H1 (cell line): ENCODE data around the gene PRR19. TPM values are rescaled to one million over a fixed set of nuclear protein-coding genes. Genes with fewer than 3 reads are reported as not detected.
A peak's percentile ranks its signal among the peaks of the same experiment; 100 is the strongest.

ENCODE experiments used
- CTCF ChIA-PET: fragments of 300-600 bp; sonication (Branson Sonifier 250); formaldehyde crosslinking; loops from one replicate; lab custom pipeline; 2021; ENCODE audit not compliant: partially characterized antibody; lab: Charles Lee
- POLR2A ChIA-PET: fragments of 300-600 bp; sonication (Branson Sonifier 250); formaldehyde crosslinking; loops from one replicate; lab custom pipeline; 2021; ENCODE audit warnings: inconsistent platforms; ENCODE audit not compliant: partially characterized antibody; lab: Charles Lee
- DNase-seq, 2 experiments: peaks; one replicate each; pipeline versions ENCODE4 v3.0.0 to v3.0.0-alpha.2; 2010 to 2022; ENCODE audit warnings: low spot score in 2 of 2, low read depth in 1 of 2, mixed read lengths in 1 of 2
- FAIRE-seq: peaks from 2 replicates; lab custom pipeline; 2011; peaks lifted over from hg19 to GRCh38; lab: Jason Lieb, UNC
- H2AFZ ChIP-seq: 2 replicates; pipeline ENCODE4 v1.8.1; 2012; ENCODE audit warnings: low read length, inconsistent platforms
- H2AK5ac ChIP-seq: 2 replicates; pipeline ENCODE4 v1.6.1; 2013; ENCODE audit warnings: low read depth, low read length
- H2BK120ac ChIP-seq: replicated peaks from 2 replicates; pipeline ENCODE3; 2013; ENCODE audit warnings: low read depth, low read length, inconsistent platforms
- H2BK12ac ChIP-seq: 2 replicates; pipeline ENCODE4 v1.6.1; 2013; ENCODE audit warnings: low read depth, low read length
- H2BK15ac ChIP-seq: 2 replicates; pipeline ENCODE4 v1.6.1; 2013; ENCODE audit warnings: low read length
- H2BK20ac ChIP-seq: 2 replicates; pipeline ENCODE4 v1.6.1; 2013; ENCODE audit warnings: low read length
- H2BK5ac ChIP-seq: 2 replicates; pipeline ENCODE4 v1.6.1; 2013; ENCODE audit warnings: low read depth, low read length
- H3K14ac ChIP-seq: 2 replicates; pipeline ENCODE4 v1.6.1; 2013; ENCODE audit warnings: inconsistent platforms; ENCODE audit not compliant: insufficient read length
- H3K18ac ChIP-seq: 2 replicates; pipeline ENCODE4 v1.6.1; 2013; ENCODE audit warnings: low read length; ENCODE audit errors: extremely low read depth
- H3K23ac ChIP-seq: 2 replicates; pipeline ENCODE4 v1.6.1; 2013; ENCODE audit warnings: inconsistent platforms; ENCODE audit not compliant: insufficient read length
- H3K23me2 ChIP-seq: 2 replicates; pipeline ENCODE4 v1.6.1; 2013; ENCODE audit warnings: low read depth, low read length
- H3K27ac ChIP-seq: 2 replicates; pipeline ENCODE4 v1.6.1; 2011; ENCODE audit warnings: low read depth, low read length, inconsistent platforms
- H3K27me3 ChIP-seq, 4 experiments: replicated peaks in 1 of 4; 1 replicate in 1 of 4; 2 replicates in 3 of 4; pipeline versions ENCODE4 v1.6.1 to v1.8.1; 2011 to 2013; ENCODE audit warnings: low read length in 3 of 4, mild to moderate bottlenecking in 3 of 4, inconsistent platforms in 2 of 4, mixed read lengths in 2 of 4, moderate library complexity in 1 of 4; ENCODE audit not compliant: control insufficient read depth in 3 of 4, insufficient read depth in 3 of 4; ENCODE audit errors: extremely low read depth in 1 of 4
- H3K36me3 ChIP-seq, 4 experiments: 2 replicates each; pipeline versions ENCODE4 v1.6.1 to v1.8.1; 2011 to 2013; ENCODE audit warnings: mild to moderate bottlenecking in 4 of 4, low read length in 3 of 4, moderate library complexity in 2 of 4, control low read depth in 1 of 4, inconsistent platforms in 1 of 4; ENCODE audit not compliant: insufficient read depth in 4 of 4, control insufficient read depth in 2 of 4
- H3K4ac ChIP-seq: replicated peaks from 2 replicates; pipeline ENCODE3; 2013; ENCODE audit warnings: low read length, low read depth, mixed read lengths, inconsistent platforms; ENCODE audit not compliant: insufficient read length
- H3K4me1 ChIP-seq, 4 experiments: replicated peaks in 1 of 4; 1 replicate in 1 of 4; 2 replicates in 3 of 4; pipeline versions ENCODE4 v1.6.1 to v1.8.1; 2011 to 2013; ENCODE audit warnings: low read length in 3 of 4, inconsistent platforms in 2 of 4, mixed read lengths in 1 of 4; ENCODE audit not compliant: insufficient read depth in 4 of 4, control insufficient read depth in 3 of 4
- H3K4me2 ChIP-seq, 2 experiments: 2 replicates each; pipeline versions ENCODE4 v1.6.1 to v1.8.1; 2011 to 2013; ENCODE audit warnings: low read depth in 2 of 2, low read length in 2 of 2, control low read depth in 1 of 2, inconsistent platforms in 1 of 2, mild to moderate bottlenecking in 1 of 2; ENCODE audit not compliant: insufficient read depth in 1 of 2
- H3K4me3 ChIP-seq, 4 experiments: fragments of 200-600, 300-600 bp in 1 of 4; sonication (generic), shearing (Covaris generic), sonication (Bioruptor Twin) in 1 of 4; 2 replicates each; pipeline versions ENCODE4 v1.5.1 to v1.8.1; 2011 to 2016; ENCODE audit warnings: low read length in 4 of 4, low read depth in 3 of 4, control low read depth in 2 of 4, inconsistent platforms in 2 of 4, mild to moderate bottlenecking in 2 of 4, mixed read lengths in 1 of 4, moderate library complexity in 1 of 4; ENCODE audit not compliant: insufficient read depth in 2 of 4; ENCODE audit errors: extremely low read depth in 1 of 4
- H3K56ac ChIP-seq: replicated peaks from 2 replicates; pipeline ENCODE3; 2013; ENCODE audit warnings: low read depth, mild to moderate bottlenecking, mixed read lengths, low read length, inconsistent platforms; ENCODE audit not compliant: insufficient read length
- H3K79me1 ChIP-seq: 2 replicates; pipeline ENCODE4 v1.6.1; 2013; ENCODE audit warnings: low read depth, low read length, control low read depth
- H3K79me2 ChIP-seq, 2 experiments: 2 replicates each; pipeline versions ENCODE4 v1.6.1 to v1.8.1; 2012 to 2013; ENCODE audit warnings: low read length in 2 of 2, mild to moderate bottlenecking in 2 of 2, inconsistent platforms in 1 of 2; ENCODE audit not compliant: insufficient read depth in 2 of 2, control insufficient read depth in 1 of 2
- H3K9ac ChIP-seq, 4 experiments: replicated peaks in 1 of 4; 1 replicate in 1 of 4; 2 replicates in 3 of 4; pipeline versions ENCODE4 v1.6.1 to v1.8.1; 2011 to 2013; ENCODE audit warnings: low read depth in 3 of 4, low read length in 3 of 4, control low read depth in 2 of 4, mild to moderate bottlenecking in 2 of 4, moderate library complexity in 2 of 4, inconsistent platforms in 1 of 4; ENCODE audit errors: extremely low read depth in 1 of 4
- H3K9me3 ChIP-seq, 2 experiments: 2 replicates each; pipeline versions ENCODE4 v1.6.1 to v1.8.1; 2012 to 2013; ENCODE audit warnings: mild to moderate bottlenecking in 2 of 2, moderate library complexity in 2 of 2, control low read depth in 1 of 2, inconsistent platforms in 1 of 2, low read depth in 1 of 2, low read length in 1 of 2, mixed read lengths in 1 of 2; ENCODE audit not compliant: insufficient read depth in 2 of 2
- H4K20me1 ChIP-seq, 2 experiments: replicated peaks in 1 of 2; 2 replicates each; pipeline versions ENCODE3 to v1.8.1; 2011 to 2013; ENCODE audit warnings: inconsistent platforms in 2 of 2, low read length in 2 of 2, mild to moderate bottlenecking in 1 of 2; ENCODE audit not compliant: insufficient read depth in 2 of 2, control insufficient read depth in 1 of 2
- H4K5ac ChIP-seq: 2 replicates; pipeline ENCODE4 v1.6.1; 2013; ENCODE audit warnings: low read length, low read depth, mixed read lengths, inconsistent platforms; ENCODE audit not compliant: insufficient read length
- H4K8ac ChIP-seq: 2 replicates; pipeline ENCODE4 v1.8.0; 2013; ENCODE audit warnings: mild to moderate bottlenecking, moderate library complexity, low read length, inconsistent platforms; ENCODE audit not compliant: insufficient read depth; ENCODE audit errors: extremely low read depth
- H4K91ac ChIP-seq: replicated peaks from 2 replicates; pipeline ENCODE3; 2013; ENCODE audit warnings: low read length, mixed read lengths, inconsistent platforms; ENCODE audit not compliant: insufficient read length
- CHD2 ChIP-seq: IDR thresholded peaks from 2 replicates; pipeline ENCODE4 v1.6.1; 2012; ENCODE audit warnings: low read length, improper control_type of control experiment
- CTBP2 ChIP-seq: IDR thresholded peaks from 2 replicates; pipeline ENCODE4 v1.7.0; 2011; ENCODE audit warnings: borderline replicate concordance, mild to moderate bottlenecking, moderate library complexity, mixed read lengths, low read length; ENCODE audit not compliant: insufficient read depth, insufficient read length
- GABPA ChIP-seq: IDR thresholded peaks from 2 replicates; pipeline ENCODE4 v1.6.1; 2011; ENCODE audit warnings: mild to moderate bottlenecking, low read length, moderate library complexity, borderline replicate concordance; ENCODE audit not compliant: insufficient read depth
- HDAC2 ChIP-seq, 2 experiments: fragments of 300-600 bp in 1 of 2; sonication (generic) in 1 of 2; IDR thresholded peaks; 2 replicates each; pipeline ENCODE4 v1.6.1; 2011 to 2012; ENCODE audit warnings: low read depth in 2 of 2, low read length in 2 of 2, mild to moderate bottlenecking in 2 of 2, moderate library complexity in 2 of 2, borderline replicate concordance in 1 of 2, inconsistent platforms in 1 of 2
- JUND ChIP-seq: IDR thresholded peaks from 2 replicates; pipeline ENCODE4 v1.6.1; 2011; ENCODE audit warnings: mild to moderate bottlenecking, improper control_type of control experiment, low read length
- PHF8 ChIP-seq: fragments of 200-600 bp; sonication (generic); conservative IDR thresholded peaks from 2 replicates; pipeline ENCODE4 v1.7.1; 2012; ENCODE audit warnings: low read depth, mild to moderate bottlenecking, inconsistent platforms, low read length, moderate library complexity
- SIX5 ChIP-seq: IDR thresholded peaks from 2 replicates; pipeline ENCODE4 v1.6.1; 2011; ENCODE audit warnings: mild to moderate bottlenecking, low read depth, low read length
- TAF7 ChIP-seq: optimal IDR thresholded peaks from 2 replicates; pipeline ENCODE3; 2011; ENCODE audit warnings: low read depth, mild to moderate bottlenecking, inconsistent platforms, low read length, moderate library complexity, borderline replicate concordance
- WGBS, 2 experiments: shearing (Covaris generic) in 1 of 2; methylation state at CpG; one replicate each; pipeline versions ENCODE4 v1.1.6 to v1.1.7; 2013 to 2015; ENCODE audit warnings: low lambda C conversion rate in 2 of 2, mixed read lengths in 2 of 2, inconsistent platforms in 1 of 2, low coverage in 1 of 2, missing lambda C conversion rate in 1 of 2; ENCODE audit not compliant: insufficient replicate concordance in 2 of 2, insufficient coverage in 1 of 2, insufficient read length in 1 of 2; ENCODE audit errors: extremely low coverage in 1 of 2, missing lambda C conversion rate in 1 of 2; 5-methylcytosine and 5-hydroxymethylcytosine counted together
- polyA plus RNA-seq, 7 experiments: library from polyadenylated mRNA; depleted of rRNA in 3 of 7; stranded (reverse) in 5 of 7; unstranded in 2 of 7; fragments of >200 nt in 5 of 7; fragments of 200-250 nt in 2 of 7; gene quantifications; 1 replicate in 5 of 7; 2 replicates in 1 of 7; 4 replicates in 1 of 7; pipeline versions ENCODE4 v1.2.1 to v1.2.3, GENCODE V29; 2011 to 2013; ENCODE audit warnings: missing spikeins in 2 of 7, mixed read lengths in 2 of 7
- total RNA-seq: library from RNA; stranded (reverse); fragmentation: NEBNext Ultra II Directional; extraction: Animal tissue kit (Norgen Biotek cat#: 25700); gene quantifications from 2 replicates; pipeline ENCODE4 v1.2.1, GENCODE V29; 2021
- TF ChIP-seq, protein P1 (sequence below): IDR thresholded peaks from 2 replicates; pipeline ENCODE4 v1.6.1; 2011; ENCODE audit warnings: low read length, improper control_type of control experiment
- TF ChIP-seq, protein P2 (sequence below): IDR thresholded peaks from 2 replicates; pipeline ENCODE4 v1.6.1; 2012; ENCODE audit warnings: inconsistent platforms

Gene PRR19
- total and polyA plus RNA-seq, 2 of the 8 experiments (the other 6 are each of a cell fraction or from before 2014, with no cell fraction given): 7.2 to 7.5 TPM

DNA sequence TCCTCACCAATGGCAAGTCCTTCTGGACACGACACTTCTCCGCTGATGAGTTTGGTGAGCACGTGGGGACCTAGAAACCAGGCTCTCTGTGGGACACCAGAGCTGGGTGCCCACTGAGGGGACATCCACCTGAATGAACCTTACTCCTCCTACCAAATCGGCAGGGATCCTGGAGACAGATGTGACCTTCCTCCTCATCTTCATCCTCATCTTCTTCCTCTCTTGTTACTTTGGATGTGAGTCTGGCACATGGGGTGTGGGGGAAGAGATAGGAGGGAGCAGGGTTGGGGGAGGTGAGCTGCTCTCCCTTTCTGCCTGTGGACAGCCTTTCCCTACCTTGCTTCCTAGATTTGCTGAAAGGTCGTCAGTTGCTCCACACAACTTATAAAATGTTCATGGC, 13.1 kb downstream of the PRR19 start:
- H4K91ac ChIP-seq: no peak overlapping the region
- 91% methylated on average over 5 of the region's 5 CpGs; no CpG with 5 or more reads in 1 of the 2 experiments for WGBS, 2 experiments
- H3K4me3 ChIP-seq: no peak overlapping the region
- H3K27ac ChIP-seq: no peak overlapping the region
- no peak overlapping the region for H3K14ac ChIP-seq
- POLR2A ChIA-PET: interaction anchor here (1.1 kb wide), 1 partner anchor 9 kb away, joined by 4 read pairs; no protein-coding TSS in a partner anchor
- no peaks in the 10 kb centered on the region for H3K36me3 ChIP-seq
- no peaks in the 10 kb centered on the region for H3K79me1 ChIP-seq
- H2BK120ac ChIP-seq: no peak overlapping the region
- no peaks in the 10 kb centered on the region for H4K20me1 ChIP-seq
- CTCF ChIA-PET: interaction anchor here (0.7 to 2.6 kb wide), 4 partner anchors 18 to 106 kb away, joined by 3 to 8 read pairs (median 3); no protein-coding TSS in a partner anchor
- H3K23me2 ChIP-seq: peaks cover 6% of the 10 kb centered on the region; the same call in 1 of the 2 replicates
- H2BK15ac ChIP-seq: no peak overlapping the region
- no peaks in the 10 kb centered on the region for H3K9me3 ChIP-seq
- H4K8ac ChIP-seq: no peak overlapping the region
- H2BK5ac ChIP-seq: 0 out of 2 replicates have a peak overlapping the region, but pooled peaks have one; percentile 35
- H3K18ac ChIP-seq: no peak overlapping the region
- FAIRE-seq (no peak), DNase-seq (no peak)
- no peak overlapping the region for H3K4ac ChIP-seq
- no peaks in the 10 kb centered on the region for H3K79me2 ChIP-seq
- peaks cover 0 to 6% (median 2%) of the 10 kb centered on the region in 4 experiments; a peak in 2 of 7 replicates for H3K4me1 ChIP-seq
- no peak overlapping the region for H4K5ac ChIP-seq
- H2BK20ac ChIP-seq: peak overlapping the region; percentile 18; the same call in 1 of the 2 replicates
- peak overlapping the region; percentile 87; the same call in 1 of the 2 replicates for H2BK12ac ChIP-seq
- no peak overlapping the region; a peak in 1 of 4 replicates for H3K4me2 ChIP-seq
- no peak overlapping the region for H2AK5ac ChIP-seq
- no peak overlapping the region for H3K23ac ChIP-seq
- H2AFZ ChIP-seq: no peak overlapping the region
- H3K56ac ChIP-seq: no peak overlapping the region
- H3K9ac ChIP-seq: no peak overlapping the region
- H3K27me3 ChIP-seq: peaks cover 0 to 20% (median 11%) of the 10 kb centered on the region in 4 experiments; a peak in 5 of 7 replicates
- TF ChIP-seq, protein P1, sequence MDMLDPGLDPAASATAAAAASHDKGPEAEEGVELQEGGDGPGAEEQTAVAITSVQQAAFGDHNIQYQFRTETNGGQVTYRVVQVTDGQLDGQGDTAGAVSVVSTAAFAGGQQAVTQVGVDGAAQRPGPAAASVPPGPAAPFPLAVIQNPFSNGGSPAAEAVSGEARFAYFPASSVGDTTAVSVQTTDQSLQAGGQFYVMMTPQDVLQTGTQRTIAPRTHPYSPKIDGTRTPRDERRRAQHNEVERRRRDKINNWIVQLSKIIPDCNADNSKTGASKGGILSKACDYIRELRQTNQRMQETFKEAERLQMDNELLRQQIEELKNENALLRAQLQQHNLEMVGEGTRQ: no peak
- TF ChIP-seq GABPA (no peak), CTBP2 (no peak), TAF7 (no peak), JUND (no peak), CHD2 (no peak), SIX5 (no peak), PHF8 (no peak), HDAC2 (IDR thresholded peaks at IDR 0.05; ENCODE audit: borderline replicate concordance in 1 of 2, low read depth in 2 of 2, low read length in 2 of 2) (no peak)
- TF ChIP-seq, protein P2, sequence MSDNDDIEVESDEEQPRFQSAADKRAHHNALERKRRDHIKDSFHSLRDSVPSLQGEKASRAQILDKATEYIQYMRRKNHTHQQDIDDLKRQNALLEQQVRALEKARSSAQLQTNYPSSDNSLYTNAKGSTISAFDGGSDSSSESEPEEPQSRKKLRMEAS: no peak
